HG03135 (cell line): ENCODE measurements around the gene NAPB.
A peak's percentile ranks its signal among the peaks of the same experiment; 100 is the strongest.

Experiments
- ATAC-seq: cut with Tn5 transposase; IDR thresholded peaks from one replicate; pipeline ENCODE4 v1.9.1; 2021; ENCODE audit warnings: mild to moderate bottlenecking, moderate library complexity; ENCODE audit not compliant: unreplicated experiment

NAPB gene

GRCh38 chr20:23438661-23439060, 17.4 kb upstream of the NAPB start:
- no peak for ATAC-seq

GRCh38 chr20:23437126-23437899, 16.0 kb upstream of the NAPB start:
- ATAC-seq, result no peak

GRCh38 chr20:23436681-23437080, 15.4 kb upstream of the NAPB start:
- no peak for ATAC-seq

- no peak for ATAC-seq
Observed at GRCh38 chr20:23435626-23436539, 14.6 kb upstream of the NAPB start.

- ATAC-seq, result no peak
Observed at GRCh38 chr20:23434521-23435313, 13.4 kb upstream of the NAPB start.

- ATAC-seq, result no peak
Observed at GRCh38 chr20:23433628-23434027, 12.3 kb upstream of the NAPB start.

- ATAC-seq, result no peak
Observed at GRCh38 chr20:23425129-23425528, 3.8 kb upstream of the NAPB start.

- ATAC-seq, result peak; percentile 30
Observed at GRCh38 chr20:23419995-23420901, 1.0 kb downstream of the NAPB start.

GRCh38 chr20:23419657-23419994, 1.7 kb downstream of the NAPB start:
- no peak for ATAC-seq

GRCh38 chr20:23417861-23418260, 3.4 kb downstream of the NAPB start:
- no peak for ATAC-seq

GRCh38 chr20:23415959-23416583, 5.2 kb downstream of the NAPB start:
- no peak for ATAC-seq

GRCh38 chr20:23415555-23415954, 5.7 kb downstream of the NAPB start:
- no peak for ATAC-seq

- ATAC-seq, result no peak
Observed at GRCh38 chr20:23414526-23415188, 6.6 kb downstream of the NAPB start.

GRCh38 chr20:23413862-23414422, 7.3 kb downstream of the NAPB start:
- ATAC-seq, result no peak

- ATAC-seq, result no peak
Observed at GRCh38 chr20:23412026-23412425, 9.3 kb downstream of the NAPB start.

GRCh38 chr20:23410916-23411695, 10.2 kb downstream of the NAPB start:
- no peak for ATAC-seq

GRCh38 chr20:23409800-23410199, 11.5 kb downstream of the NAPB start:
- ATAC-seq, result no peak

- ATAC-seq, result no peak
Observed at GRCh38 chr20:23408957-23409356, 12.3 kb downstream of the NAPB start.
